CD4-positive, alpha-beta T cell (primary cell): ENCODE data around the gene TRAIP. TPM values are rescaled to one million over a fixed set of nuclear protein-coding genes. Genes with fewer than 3 reads are reported as not detected.

Experiments
- ATAC-seq: fragments of 200-7000 bp; cut with Tn5 transposase; one replicate; pipeline ENCODE4 v1.10.0; 2022; ENCODE audit warnings: mild to moderate bottlenecking; ENCODE audit not compliant: poor library complexity
- CTCF ChIA-PET: fragments of 350-600 bp; sonication (Branson Sonifier 250); formaldehyde crosslinking; loops from one replicate; lab custom pipeline; 2021; ENCODE audit warnings: antibody characterized with exemption, inconsistent platforms; lab: Charles Lee
- POLR2A ChIA-PET: fragments of 350-600 bp; sonication (Branson Sonifier 250); formaldehyde crosslinking; loops from one replicate; lab custom pipeline; 2021; ENCODE audit warnings: antibody characterized with exemption, inconsistent platforms; lab: Charles Lee
- DNase-seq, 14 experiments: peaks; one replicate each; pipeline ENCODE4 v3.0.0-alpha.2; 2013 to 2020; ENCODE audit warnings: mixed read lengths in 2 of 14
- H3K27ac ChIP-seq, 2 donors: one replicate each; pipeline versions ENCODE4 v1.5.1 to v1.7.0; 2013; ENCODE audit warnings: low read length in 2 of 2, low read depth in 1 of 2, mild to moderate bottlenecking in 1 of 2
- H3K27me3 ChIP-seq, 2 experiments: 1 replicate in 1 of 2; 2 replicates in 1 of 2; pipeline versions ENCODE4 v1.6.1 to v1.7.0; 2013; ENCODE audit warnings: low read length in 2 of 2, control low read depth in 1 of 2, mild to moderate bottlenecking in 1 of 2, moderate library complexity in 1 of 2; ENCODE audit not compliant: insufficient read depth in 2 of 2, control insufficient read depth in 1 of 2
- H3K36me3 ChIP-seq: one replicate; pipeline ENCODE4 v1.6.1; 2013; ENCODE audit warnings: low read length, control low read depth; ENCODE audit not compliant: insufficient read depth
- H3K4me1 ChIP-seq: one replicate; pipeline ENCODE4 v1.6.1; 2013; ENCODE audit warnings: low read length, control low read depth; ENCODE audit not compliant: insufficient read depth
- H3K4me3 ChIP-seq: one replicate; pipeline ENCODE4 v1.5.1; 2013; ENCODE audit warnings: mild to moderate bottlenecking, low read length, moderate library complexity
- H3K9me3 ChIP-seq, 2 experiments: 1 replicate in 1 of 2; 2 replicates in 1 of 2; pipeline versions ENCODE4 v1.6.1 to v1.7.0; 2013; ENCODE audit warnings: low read length in 2 of 2, mild to moderate bottlenecking in 2 of 2, control low read depth in 1 of 2, moderate library complexity in 1 of 2; ENCODE audit not compliant: control insufficient read depth in 1 of 2, insufficient read depth in 1 of 2
- H3K27ac Mint-ChIP-seq: one replicate; pipeline ENCODE4 v1.8.0; 2020; ENCODE audit warnings: mixed read lengths
- H3K27me3 Mint-ChIP-seq: one replicate; pipeline ENCODE4 v1.8.0; 2021; ENCODE audit warnings: mixed read lengths
- H3K36me3 Mint-ChIP-seq: one replicate; pipeline ENCODE4 v1.8.0; 2021; ENCODE audit warnings: low read depth, mixed read lengths
- H3K4me1 Mint-ChIP-seq: one replicate; pipeline ENCODE4 v1.8.0; 2021; ENCODE audit warnings: low read depth, mixed read lengths
- H3K4me3 Mint-ChIP-seq: one replicate; pipeline ENCODE4 v1.8.0; 2020; ENCODE audit warnings: mild to moderate bottlenecking, mixed read lengths
- H3K9me3 Mint-ChIP-seq: one replicate; pipeline ENCODE4 v1.8.0; 2020; ENCODE audit warnings: mixed read lengths
- intact Hi-C, 2 experiments: fragments of 100-400 bp; cut with DNase I in 1 of 2; cut with micrococcal nuclease in 1 of 2; formaldehyde crosslinking; loops; one replicate each; pipeline versions ENCODE4 v1.15.1 to v1.9.0; 2023 to 2025; cut with DNase I, micrococcal nuclease
- total RNA-seq, 174 experiments: library from RNA in 2 of 174; stranded (reverse) in 2 of 174; gene quantifications; one replicate each; pipeline ENCODE4 v1.2.3 and lab custom pipeline; 2021 to 2026
- TF ChIP-seq, protein P1 (sequence below): fragments of 200-600 bp; IDR thresholded peaks from one replicate; pipeline ENCODE4 v1.8.0; 2022; ENCODE audit warnings: antibody characterized with exemption, mild to moderate bottlenecking

TRAIP gene
- total RNA-seq, 2 experiments from 2014 or later: 2.4 TPM

DNA sequence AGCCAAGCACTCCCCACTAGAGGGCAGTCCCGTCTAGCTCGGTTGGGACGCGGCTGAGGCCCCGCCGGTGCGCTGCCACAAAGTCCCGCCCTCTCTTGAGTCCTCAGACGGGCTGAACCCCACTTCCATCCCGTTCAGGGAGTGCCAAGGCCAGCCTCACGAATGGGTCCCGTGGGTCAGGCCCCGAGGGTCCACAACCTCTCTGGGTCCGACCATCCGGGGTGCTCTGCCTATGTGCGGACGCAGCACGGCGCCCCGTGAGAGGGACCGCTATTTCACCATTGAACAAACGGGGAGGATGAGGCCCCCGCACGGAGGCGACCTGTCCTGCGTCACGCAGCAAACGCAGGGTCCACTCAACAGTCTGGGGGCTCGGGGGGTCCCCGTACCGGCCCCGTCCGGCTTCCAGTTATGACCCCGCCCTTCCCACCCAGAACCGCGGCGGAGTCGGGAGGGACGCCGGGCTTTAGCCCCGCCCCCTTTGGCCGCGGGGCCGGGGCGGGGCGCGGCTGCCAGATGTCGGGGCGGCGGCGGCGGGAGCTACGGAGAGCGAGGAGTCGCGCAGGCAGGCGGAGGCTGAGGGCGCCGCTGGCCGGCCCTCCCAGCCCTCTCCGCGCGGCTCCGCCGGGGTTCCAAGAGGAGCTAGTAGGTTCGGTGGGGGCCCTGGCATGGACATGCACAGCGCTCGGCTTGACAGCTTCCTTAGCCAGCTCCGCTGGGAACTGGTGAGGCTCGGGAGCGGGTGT, 53.5 kb downstream of the TRAIP start, which contains the start of gene INKA1:
Gene INKA1, plus strand, starts transcription at position 543 of the 746 bp plus-strand sequence. Its CDS starts 132 bp downstream, at position 675.
- ChIA-PET POLR2A (interaction anchor here (0.6 to 4.7 kb wide), 20 partner anchors 10 to 782 kb away, joined by 3 to 83 read pairs (median 6); partner anchors contain the start of genes AMIGO3, GMPPB, GNAI2 and IP6K1), CTCF (interaction anchor here (0.7 to 6.2 kb wide), 22 partner anchors 9 to 140 kb away, joined by 3 to 103 read pairs (median 4); partner anchors contain the start of genes AMIGO3, IP6K1, MON1A and RBM6)
- no peaks in the 10 kb centered on the region for H3K36me3 ChIP-seq
- H3K27ac Mint-ChIP-seq: peak within 1 kb of the TSS; percentile 80
- H3K4me3 ChIP-seq: peak within 1 kb of the TSS; percentile 85
- H3K27me3 ChIP-seq: no peaks in the 10 kb centered on the region
- peak within 1 kb of the TSS; percentile 69 to 74 for H3K27ac ChIP-seq
- peaks cover 51% of the 10 kb centered on the region for H3K4me1 ChIP-seq
- H3K9me3 ChIP-seq: no peaks in the 10 kb centered on the region
- peaks cover 45% of the 10 kb centered on the region for H3K4me1 Mint-ChIP-seq
- DNase-seq (peak; percentile 82 to 95 (median 84)), ATAC-seq (peak; percentile 88)
- H3K27me3 Mint-ChIP-seq: peaks cover 4% of the 10 kb centered on the region
- peaks cover 6% of the 10 kb centered on the region for H3K36me3 Mint-ChIP-seq
- TF ChIP-seq, protein P1, sequence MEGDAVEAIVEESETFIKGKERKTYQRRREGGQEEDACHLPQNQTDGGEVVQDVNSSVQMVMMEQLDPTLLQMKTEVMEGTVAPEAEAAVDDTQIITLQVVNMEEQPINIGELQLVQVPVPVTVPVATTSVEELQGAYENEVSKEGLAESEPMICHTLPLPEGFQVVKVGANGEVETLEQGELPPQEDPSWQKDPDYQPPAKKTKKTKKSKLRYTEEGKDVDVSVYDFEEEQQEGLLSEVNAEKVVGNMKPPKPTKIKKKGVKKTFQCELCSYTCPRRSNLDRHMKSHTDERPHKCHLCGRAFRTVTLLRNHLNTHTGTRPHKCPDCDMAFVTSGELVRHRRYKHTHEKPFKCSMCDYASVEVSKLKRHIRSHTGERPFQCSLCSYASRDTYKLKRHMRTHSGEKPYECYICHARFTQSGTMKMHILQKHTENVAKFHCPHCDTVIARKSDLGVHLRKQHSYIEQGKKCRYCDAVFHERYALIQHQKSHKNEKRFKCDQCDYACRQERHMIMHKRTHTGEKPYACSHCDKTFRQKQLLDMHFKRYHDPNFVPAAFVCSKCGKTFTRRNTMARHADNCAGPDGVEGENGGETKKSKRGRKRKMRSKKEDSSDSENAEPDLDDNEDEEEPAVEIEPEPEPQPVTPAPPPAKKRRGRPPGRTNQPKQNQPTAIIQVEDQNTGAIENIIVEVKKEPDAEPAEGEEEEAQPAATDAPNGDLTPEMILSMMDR: peak; percentile 87
- intact Hi-C loops: loop anchor here (1.0 to 10.0 kb wide), 8 partner anchors 10 to 285 kb away; partner anchors contain the start of genes RBM5 (in 2 of the 2), IP6K1 (in 1 of the 2), MON1A (in 1 of the 2) and UBA7 (in 1 of the 2)
- peak within 1 kb of the TSS; percentile 90 for H3K4me3 Mint-ChIP-seq
- no peaks in the 10 kb centered on the region for H3K9me3 Mint-ChIP-seq

DNA sequence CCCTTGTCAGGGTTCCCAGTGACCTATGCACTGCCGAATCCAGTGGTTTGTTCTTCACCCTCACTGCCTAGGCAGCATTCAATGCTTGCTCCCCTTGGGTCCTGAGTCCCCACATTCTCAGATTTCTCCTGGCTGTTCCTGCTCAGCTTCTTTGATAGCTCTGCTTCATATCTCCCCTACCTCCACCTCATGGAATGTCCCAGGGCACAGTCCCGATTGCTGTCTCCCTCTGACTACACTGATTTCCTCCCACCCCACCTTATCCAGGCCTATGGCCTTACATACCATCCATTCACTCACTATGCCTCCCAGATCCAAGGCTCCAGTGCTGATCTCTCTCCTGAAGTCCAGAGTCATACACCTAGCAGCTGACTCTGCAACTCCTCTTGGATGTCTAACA, 55.2 kb downstream of the TRAIP start:
- Mint-ChIP-seq H3K4me3 (peak overlapping the region; percentile 52), H3K36me3 (no peaks in the 10 kb centered on the region), H3K27me3 (peaks cover 4% of the 10 kb centered on the region), H3K27ac (no peak overlapping the region), H3K4me1 (peaks cover 28% of the 10 kb centered on the region), H3K9me3 (no peaks in the 10 kb centered on the region)
- intact Hi-C loops: loop anchor here (5.0 to 10.0 kb wide), 2 partner anchors 126 to 284 kb away; partner anchors contain the start of genes MON1A (in 1 of the 2) and RBM5 (in 1 of the 2)
- ChIA-PET CTCF (interaction anchor here (1.4 to 6.2 kb wide), 2 partner anchors 8 to 39 kb away, joined by 3 to 103 read pairs; no protein-coding TSS in a partner anchor), POLR2A (interaction anchor here (1.2 to 4.7 kb wide), 4 partner anchors 12 to 38 kb away, joined by 3 to 83 read pairs (median 34); partner anchors contain the start of genes IP6K1 and UBA7)
- ATAC-seq: no peak
- Histone ChIP-seq H3K9me3 (no peaks in the 10 kb centered on the region), H3K4me1 (peaks cover 34% of the 10 kb centered on the region), H3K27me3 (no peaks in the 10 kb centered on the region), H3K36me3 (no peaks in the 10 kb centered on the region), H3K4me3 (no peak overlapping the region), H3K27ac (no peak overlapping the region)
- peak in 1 of 14 experiments; percentile 6 for DNase-seq
- TF ChIP-seq, protein P1: no peak

DNA sequence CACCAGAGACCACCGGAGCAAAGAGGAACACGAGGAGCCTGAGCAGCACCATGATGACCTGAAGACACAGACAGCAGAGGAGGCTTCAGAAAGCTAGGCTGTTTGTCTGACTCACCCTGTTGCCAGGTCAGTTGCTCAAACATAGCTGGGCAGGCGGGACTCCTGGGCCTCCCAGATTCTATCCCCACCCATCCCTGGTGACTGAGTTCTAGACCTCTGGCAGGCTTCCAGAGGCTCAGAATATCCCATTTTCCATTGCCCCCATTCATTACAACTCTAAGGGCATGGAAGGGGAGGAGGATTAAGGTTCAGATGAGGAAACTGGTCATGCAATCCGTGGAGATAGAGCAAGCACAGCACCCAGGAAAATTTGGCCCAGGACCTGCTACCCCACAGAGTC, 56.6 kb downstream of the TRAIP start, which contains the start of gene CDHR4:
Gene CDHR4, minus strand, starts transcription at position 113 of the 400 bp plus-strand sequence. Its CDS starts 61 bp downstream, at position 52.
- peaks cover 20% of the 10 kb centered on the region for H3K4me1 ChIP-seq
- no peak within 1 kb of the TSS for H3K27ac ChIP-seq
- Mint-ChIP-seq H3K27me3 (peaks cover 4% of the 10 kb centered on the region), H3K27ac (no peak within 1 kb of the TSS), H3K9me3 (no peaks in the 10 kb centered on the region), H3K4me1 (peaks cover 14% of the 10 kb centered on the region), H3K4me3 (peak within 1 kb of the TSS; percentile 34), H3K36me3 (no peaks in the 10 kb centered on the region)
- no peak within 1 kb of the TSS for H3K4me3 ChIP-seq
- no peaks in the 10 kb centered on the region for H3K9me3 ChIP-seq
- H3K36me3 ChIP-seq: no peaks in the 10 kb centered on the region
- ATAC-seq: no peak
- POLR2A ChIA-PET: interaction anchor here (2.2 kb wide), 1 partner anchor 14 kb away, joined by 5 read pairs; the partner anchor contains the start of gene IP6K1
- CTCF ChIA-PET: interaction anchor here (0.7 to 0.8 kb wide), 2 partner anchors 39 to 41 kb away, joined by 3 read pairs; no protein-coding TSS in a partner anchor
- H3K27me3 ChIP-seq: no peaks in the 10 kb centered on the region
- TF ChIP-seq, protein P1: no peak
- peak in 1 of 14 experiments; percentile 13 for DNase-seq
- intact Hi-C loops: loop anchor here (5.0 to 10.0 kb wide), 2 partner anchors 128 to 285 kb away; partner anchors contain the start of genes MON1A (in 1 of the 2) and RBM5 (in 1 of the 2)
